ACC112 (cell line): ENCODE measurements around the gene CCDC138.

Experiments used
- H2AFZ ChIP-seq: fragments of 200-600 bp; sonication (generic); one replicate; pipeline ENCODE4 v1.6.0; 2017; ENCODE audit warnings: antibody characterized with exemption, low read length; ENCODE audit not compliant: unreplicated experiment
- H3K27ac ChIP-seq: fragments of 200-600 bp; sonication (generic); 2 replicates; pipeline ENCODE4 v1.5.1; 2014; ENCODE audit warnings: low read depth, mild to moderate bottlenecking, antibody characterized with exemption, low read length, moderate library complexity
- H3K27me3 ChIP-seq: fragments of 200-600 bp; sonication (generic); 2 replicates; pipeline ENCODE4 v1.6.1; 2014; ENCODE audit warnings: mild to moderate bottlenecking, antibody characterized with exemption, low read length, moderate library complexity, mixed read lengths; ENCODE audit not compliant: insufficient read depth
- H3K36me3 ChIP-seq: fragments of 200-600 bp; sonication (generic); 2 replicates; pipeline ENCODE4 v1.6.1; 2016; ENCODE audit warnings: mild to moderate bottlenecking, antibody characterized with exemption, low read length, moderate library complexity, mixed read lengths; ENCODE audit not compliant: insufficient read depth
- H3K4me1 ChIP-seq: fragments of 200-600 bp; sonication (generic); one replicate; pipeline ENCODE4 v1.6.1; 2016; ENCODE audit warnings: low read length, mixed read lengths; ENCODE audit not compliant: insufficient read depth, unreplicated experiment, control insufficient read depth
- H3K4me3 ChIP-seq: fragments of 200-600 bp; sonication (generic); 2 replicates; pipeline ENCODE4 v1.5.1; 2014; ENCODE audit warnings: mild to moderate bottlenecking, low read depth, low read length
- H3K79me2 ChIP-seq: fragments of 200-600 bp; sonication (generic); one replicate; pipeline ENCODE4 v1.6.0; 2016; ENCODE audit warnings: low read length; ENCODE audit not compliant: control insufficient read depth, unreplicated experiment, insufficient read depth

CCDC138 gene

DNA sequence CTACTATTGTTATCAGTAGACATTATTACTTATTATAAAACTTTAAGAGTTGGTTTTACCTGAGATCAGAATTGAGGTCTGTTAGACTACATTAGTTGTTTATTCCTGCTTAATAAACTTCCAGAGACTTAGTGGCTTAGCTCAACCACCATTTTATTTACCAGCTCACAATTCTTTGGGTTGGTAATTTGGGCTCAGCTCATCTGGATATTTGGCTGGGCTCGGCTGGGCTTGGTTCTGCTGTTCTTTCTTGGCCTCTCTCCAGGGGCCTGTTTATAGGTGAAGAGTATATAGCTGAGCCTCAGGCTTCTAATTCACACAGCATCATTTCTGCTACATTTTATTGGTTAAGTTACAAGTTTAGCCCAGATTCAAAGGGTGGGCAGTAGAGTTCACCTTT lies 67.9 kb downstream of the CCDC138 start:
- Histone ChIP-seq H3K4me1 (no peaks in the 10 kb centered on the region), H3K79me2 (no peaks in the 10 kb centered on the region), H3K27me3 (no peaks in the 10 kb centered on the region), H3K36me3 (peaks cover 9% of the 10 kb centered on the region), H3K27ac (no peak overlapping the region), H3K4me3 (no peak overlapping the region), H2AFZ (no peak overlapping the region)

DNA sequence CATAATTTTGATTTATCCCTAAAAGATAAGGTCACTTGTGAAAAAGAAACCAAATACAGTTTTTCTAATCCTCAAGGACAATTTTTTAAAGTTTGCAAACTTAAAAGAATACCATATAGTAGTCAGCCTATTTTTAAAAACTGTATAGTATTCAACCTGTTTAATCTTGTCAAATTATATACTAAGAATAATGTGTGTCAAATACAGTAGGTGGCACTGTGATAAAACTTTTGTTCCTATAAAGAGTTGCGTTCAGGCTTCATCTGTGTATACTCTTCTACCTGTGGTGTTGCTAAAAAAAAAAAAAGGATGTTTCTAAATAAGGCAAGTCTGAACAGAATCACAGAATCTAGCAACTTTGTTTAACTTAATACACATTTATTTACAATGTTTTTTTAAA lies 68.6 kb downstream of the CCDC138 start:
- Histone ChIP-seq H3K27ac (no peak overlapping the region), H2AFZ (no peak overlapping the region), H3K4me1 (no peaks in the 10 kb centered on the region), H3K79me2 (no peaks in the 10 kb centered on the region), H3K27me3 (no peaks in the 10 kb centered on the region), H3K36me3 (peaks cover 9% of the 10 kb centered on the region), H3K4me3 (no peak overlapping the region)

DNA sequence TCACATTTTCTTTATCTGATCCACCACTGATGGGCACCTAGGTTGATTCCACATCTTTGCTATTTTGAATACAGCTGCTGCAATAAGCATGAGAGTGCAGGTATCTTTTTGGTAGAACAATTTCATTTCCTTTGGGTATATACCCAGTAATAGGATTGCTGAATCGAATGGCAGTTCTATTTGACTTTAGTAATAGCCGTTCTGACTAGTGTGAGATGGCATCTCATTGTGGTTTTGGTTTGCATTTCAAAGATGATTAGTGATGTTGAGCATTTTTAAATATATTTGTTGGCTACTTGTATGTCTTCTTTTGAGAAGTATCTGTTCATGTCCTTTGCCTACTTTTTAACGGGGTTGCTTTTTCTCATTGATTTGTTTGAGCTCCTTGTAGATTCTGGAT lies 72.3 kb downstream of the CCDC138 start:
- Histone ChIP-seq H3K79me2 (no peaks in the 10 kb centered on the region), H3K36me3 (no peaks in the 10 kb centered on the region), H2AFZ (no peak overlapping the region), H3K27me3 (no peaks in the 10 kb centered on the region), H3K4me3 (no peak overlapping the region), H3K4me1 (no peaks in the 10 kb centered on the region), H3K27ac (no peak overlapping the region)

DNA sequence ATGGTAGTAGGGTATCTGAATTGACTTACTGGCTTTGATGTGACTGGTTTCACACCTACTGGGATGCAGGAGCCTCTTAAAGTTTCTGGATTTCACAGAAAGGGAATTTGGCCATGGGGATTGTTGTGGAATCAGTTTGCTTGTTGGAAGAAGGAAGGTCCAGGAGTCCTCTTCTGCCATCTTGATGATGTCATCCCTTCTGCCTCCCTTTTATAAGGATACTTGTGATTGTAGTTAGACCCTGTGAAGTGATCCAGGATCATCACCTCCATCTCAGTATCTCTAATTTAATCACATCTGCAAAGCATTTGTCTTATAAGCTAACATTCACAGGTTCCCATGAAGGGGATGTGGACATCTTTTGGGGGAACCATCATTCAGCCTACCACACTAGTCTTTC lies 79.5 kb downstream of the CCDC138 start:
- Histone ChIP-seq H3K27ac (no peak overlapping the region), H3K4me1 (no peaks in the 10 kb centered on the region), H3K4me3 (no peak overlapping the region), H3K27me3 (no peaks in the 10 kb centered on the region), H3K79me2 (no peaks in the 10 kb centered on the region), H2AFZ (no peak overlapping the region), H3K36me3 (peaks cover 34% of the 10 kb centered on the region)

DNA sequence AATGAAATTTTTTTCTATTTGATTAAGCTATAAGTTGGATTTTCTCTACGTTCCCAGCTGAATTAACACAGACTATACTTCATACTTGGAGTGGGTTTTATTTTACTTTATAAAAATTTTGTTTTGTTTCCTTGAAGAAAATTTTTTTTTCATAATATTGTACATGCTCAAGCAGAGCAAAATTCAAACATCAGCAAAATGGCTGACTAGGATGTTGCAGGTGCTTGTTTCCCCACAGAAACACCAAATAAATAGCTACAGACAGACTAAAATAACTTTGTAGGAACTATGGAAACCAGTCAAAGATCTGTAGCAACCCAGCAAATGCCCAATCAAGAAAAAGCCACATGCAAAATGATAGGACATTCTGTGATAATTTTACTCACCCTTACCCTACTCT lies 82.3 kb downstream of the CCDC138 start:
- Histone ChIP-seq H3K27ac (no peak overlapping the region), H3K4me1 (no peaks in the 10 kb centered on the region), H3K79me2 (no peaks in the 10 kb centered on the region)

DNA sequence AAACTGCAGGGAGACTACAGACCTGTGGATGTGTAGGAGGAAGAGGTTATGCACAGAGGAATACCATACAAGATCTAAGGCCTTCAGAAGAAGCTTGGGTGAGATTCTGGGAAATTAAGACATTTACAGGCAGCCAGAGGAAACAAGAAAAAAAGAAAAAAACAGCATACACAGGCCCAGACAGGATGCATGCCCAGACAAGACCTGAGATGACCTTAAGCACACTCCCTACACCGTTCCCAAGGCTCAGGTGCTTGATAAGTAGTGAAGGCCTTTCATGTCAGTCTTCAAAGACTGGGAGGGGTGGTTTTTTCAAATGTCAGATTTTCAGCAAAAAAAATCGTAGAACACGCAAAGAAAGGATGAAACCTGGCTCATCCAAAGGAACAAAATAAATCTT lies 83.0 kb downstream of the CCDC138 start:
- Histone ChIP-seq H3K27me3 (no peaks in the 10 kb centered on the region), H3K27ac (no peak overlapping the region), H3K4me3 (no peak overlapping the region), H3K36me3 (peaks cover 37% of the 10 kb centered on the region), H3K79me2 (no peaks in the 10 kb centered on the region), H2AFZ (no peak overlapping the region), H3K4me1 (no peaks in the 10 kb centered on the region)

More for the DNA sequence above, 82.3 kb downstream of the CCDC138 start:
- Histone ChIP-seq H3K27me3 (no peaks in the 10 kb centered on the region), H3K36me3 (peaks cover 34% of the 10 kb centered on the region), H3K4me3 (no peak overlapping the region), H2AFZ (no peak overlapping the region)

DNA sequence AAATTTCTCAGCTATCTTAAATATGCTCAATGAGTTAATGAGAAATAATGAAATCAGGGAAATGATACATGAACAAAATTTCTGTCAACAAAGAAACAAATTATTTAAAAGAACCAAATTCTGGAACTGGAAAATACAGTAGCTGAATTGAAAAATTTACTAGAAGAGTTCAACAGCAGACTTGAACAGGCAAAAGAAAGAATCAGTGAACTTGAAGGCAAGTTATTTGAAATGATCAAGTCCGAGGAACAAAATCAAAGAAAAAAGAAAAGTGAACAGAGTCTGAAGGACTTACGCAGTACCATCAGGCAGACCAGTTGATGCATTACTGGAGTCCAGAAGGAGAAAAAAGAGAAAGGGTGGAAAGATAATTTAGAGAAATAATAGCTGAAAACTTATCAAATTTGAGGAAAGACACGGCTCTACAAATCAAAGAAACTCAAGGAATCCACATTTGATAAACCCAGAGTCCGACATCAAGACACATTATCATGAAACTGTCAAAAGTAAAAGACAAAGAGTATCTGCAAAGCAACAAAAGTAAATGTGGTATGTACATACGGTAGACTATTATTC lies 83.6 kb downstream of the CCDC138 start:
- Histone ChIP-seq H3K27ac (no peak overlapping the region), H3K27me3 (no peaks in the 10 kb centered on the region), H3K36me3 (peaks cover 37% of the 10 kb centered on the region), H3K4me1 (no peaks in the 10 kb centered on the region), H3K4me3 (no peak overlapping the region), H3K79me2 (no peaks in the 10 kb centered on the region), H2AFZ (no peak overlapping the region)

DNA sequence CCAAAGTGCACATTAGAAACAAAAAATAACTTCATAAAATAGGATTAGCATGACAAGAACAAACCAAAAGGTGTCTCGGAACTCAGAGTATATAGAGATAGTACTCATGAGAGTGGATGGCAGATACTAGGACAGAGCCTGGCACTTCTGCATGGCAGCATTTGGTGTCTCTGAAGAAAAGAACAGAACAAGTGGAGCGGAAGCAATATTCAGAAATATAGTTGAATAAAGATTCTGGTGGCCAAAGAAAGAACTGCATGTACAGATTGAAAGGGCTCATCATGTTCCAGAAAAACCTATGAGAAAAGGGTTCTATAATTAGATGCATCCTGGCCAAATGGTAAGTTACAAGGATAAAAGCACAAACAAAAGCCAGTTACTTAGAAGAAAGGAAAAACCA lies 90.9 kb downstream of the CCDC138 start:
- no peak overlapping the region for H3K27ac ChIP-seq
- no peak overlapping the region for H2AFZ ChIP-seq
- no peak overlapping the region for H3K4me3 ChIP-seq
- H3K79me2 ChIP-seq = no peaks in the 10 kb centered on the region
- H3K4me1 ChIP-seq = no peaks in the 10 kb centered on the region
- H3K27me3 ChIP-seq = no peaks in the 10 kb centered on the region
- peaks cover 11% of the 10 kb centered on the region for H3K36me3 ChIP-seq

DNA sequence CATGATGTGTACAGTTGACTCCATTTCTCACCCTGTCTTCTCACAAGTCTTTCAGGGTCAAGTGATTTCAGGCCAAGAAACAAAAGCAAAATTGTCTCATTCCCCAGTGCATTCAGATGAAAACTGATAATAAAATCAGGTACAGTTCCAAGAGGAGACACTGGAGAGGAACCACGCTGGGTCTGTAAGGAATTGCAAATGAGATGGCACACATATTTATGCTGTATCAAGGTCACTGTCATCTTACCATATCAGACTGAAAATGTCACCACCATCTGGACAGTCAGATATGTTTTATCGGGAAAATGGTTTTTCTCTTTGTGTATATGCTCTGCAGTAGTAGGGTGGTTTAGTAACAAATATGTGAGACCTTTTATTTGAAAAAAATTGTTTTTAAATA lies 91.7 kb downstream of the CCDC138 start:
- Histone ChIP-seq H3K27ac (no peak overlapping the region), H3K36me3 (peaks cover 11% of the 10 kb centered on the region; the same call in 1 of the 2 replicates), H3K4me1 (no peaks in the 10 kb centered on the region), H3K27me3 (no peaks in the 10 kb centered on the region), H3K79me2 (no peaks in the 10 kb centered on the region), H2AFZ (no peak overlapping the region), H3K4me3 (no peak overlapping the region)

DNA sequence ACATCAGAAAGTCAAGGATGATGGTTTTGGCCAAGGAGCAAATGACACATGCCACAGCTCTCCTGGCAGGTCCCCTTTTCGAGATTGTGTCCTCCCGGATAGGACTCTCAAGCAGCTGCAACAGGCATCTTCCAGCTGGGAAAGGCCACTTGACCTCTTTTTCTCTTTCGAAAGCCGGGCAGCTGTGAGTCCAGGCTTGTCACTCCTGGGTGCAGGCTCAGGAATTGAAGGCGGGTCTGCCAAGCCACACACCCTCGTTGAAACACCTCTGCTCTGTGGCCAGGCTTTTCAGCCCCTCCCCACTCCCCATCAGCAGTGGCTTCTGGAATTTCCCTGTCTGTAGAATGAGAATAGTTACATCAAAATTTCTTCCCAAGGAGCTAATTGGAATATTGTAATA lies 98.0 kb downstream of the CCDC138 start:
- H3K4me3 ChIP-seq = no peak overlapping the region
- H2AFZ ChIP-seq = no peak overlapping the region
- H3K27ac ChIP-seq = no peak overlapping the region
- no peaks in the 10 kb centered on the region for H3K4me1 ChIP-seq
- no peaks in the 10 kb centered on the region for H3K36me3 ChIP-seq
- H3K79me2 ChIP-seq = no peaks in the 10 kb centered on the region
- no peaks in the 10 kb centered on the region; the same call in 1 of the 2 replicates for H3K27me3 ChIP-seq

DNA sequence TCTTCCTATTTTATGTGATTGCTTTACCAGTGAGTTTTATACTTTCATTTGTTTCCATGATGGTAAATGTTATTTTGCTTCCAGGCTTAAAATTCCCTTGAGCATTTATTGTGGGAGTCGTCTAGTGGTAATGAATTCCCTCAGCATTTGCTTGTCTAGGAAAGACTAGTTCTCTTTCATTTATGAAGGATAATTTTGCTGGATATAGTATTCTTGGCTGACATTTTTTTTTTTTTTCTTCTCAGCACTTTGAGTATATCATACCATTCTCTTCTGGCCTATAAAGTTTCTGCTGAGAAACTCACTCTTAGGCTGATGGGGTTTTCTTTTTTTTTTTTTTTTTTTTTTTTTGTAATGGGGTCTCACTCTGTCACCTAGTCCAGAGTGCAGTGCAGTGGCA lies 103.3 kb downstream of the CCDC138 start:
- Histone ChIP-seq H3K27ac (no peak overlapping the region), H3K27me3 (no peaks in the 10 kb centered on the region; the same call in 1 of the 2 replicates), H3K36me3 (no peaks in the 10 kb centered on the region), H3K4me3 (no peak overlapping the region), H3K4me1 (no peaks in the 10 kb centered on the region), H2AFZ (no peak overlapping the region), H3K79me2 (no peaks in the 10 kb centered on the region)
